GM12892 (cell line): ENCODE measurements around the gene APOC1.
"Not testable (repeated sequence)": the region's sequence is repeated elsewhere in the genome, so short reads cannot be mapped to it uniquely, and the experiment has no call there.

Source experiments
- POLR2A ChIP-seq: IDR thresholded peaks from 2 replicates; pipeline ENCODE4 v1.6.1; 2011; ENCODE audit warnings: low read depth, low read length, control low read depth
- POLR2AphosphoS5 ChIP-seq: IDR thresholded peaks from 2 replicates; pipeline ENCODE4 v1.6.1; 2011; ENCODE audit warnings: low read depth, low read length, control low read depth
- TAF1 ChIP-seq: IDR thresholded peaks from 2 replicates; pipeline ENCODE4 v1.6.1; 2011; ENCODE audit warnings: low read depth, mild to moderate bottlenecking, control low read depth, low read length, borderline replicate concordance

- TF ChIP-seq POLR2A, POLR2AphosphoS5, TAF1: not testable (repeated sequence)
These were observed at the start of gene APOC1 for GRCh38 chr19:44914433-44915206.
